ENCODE data around the gene ZBTB7C.
"Not testable (repeated sequence)": the region's sequence is repeated elsewhere in the genome, so short reads cannot be mapped to it uniquely, and the experiment has no call there.

ZBTB7C gene

DNA sequence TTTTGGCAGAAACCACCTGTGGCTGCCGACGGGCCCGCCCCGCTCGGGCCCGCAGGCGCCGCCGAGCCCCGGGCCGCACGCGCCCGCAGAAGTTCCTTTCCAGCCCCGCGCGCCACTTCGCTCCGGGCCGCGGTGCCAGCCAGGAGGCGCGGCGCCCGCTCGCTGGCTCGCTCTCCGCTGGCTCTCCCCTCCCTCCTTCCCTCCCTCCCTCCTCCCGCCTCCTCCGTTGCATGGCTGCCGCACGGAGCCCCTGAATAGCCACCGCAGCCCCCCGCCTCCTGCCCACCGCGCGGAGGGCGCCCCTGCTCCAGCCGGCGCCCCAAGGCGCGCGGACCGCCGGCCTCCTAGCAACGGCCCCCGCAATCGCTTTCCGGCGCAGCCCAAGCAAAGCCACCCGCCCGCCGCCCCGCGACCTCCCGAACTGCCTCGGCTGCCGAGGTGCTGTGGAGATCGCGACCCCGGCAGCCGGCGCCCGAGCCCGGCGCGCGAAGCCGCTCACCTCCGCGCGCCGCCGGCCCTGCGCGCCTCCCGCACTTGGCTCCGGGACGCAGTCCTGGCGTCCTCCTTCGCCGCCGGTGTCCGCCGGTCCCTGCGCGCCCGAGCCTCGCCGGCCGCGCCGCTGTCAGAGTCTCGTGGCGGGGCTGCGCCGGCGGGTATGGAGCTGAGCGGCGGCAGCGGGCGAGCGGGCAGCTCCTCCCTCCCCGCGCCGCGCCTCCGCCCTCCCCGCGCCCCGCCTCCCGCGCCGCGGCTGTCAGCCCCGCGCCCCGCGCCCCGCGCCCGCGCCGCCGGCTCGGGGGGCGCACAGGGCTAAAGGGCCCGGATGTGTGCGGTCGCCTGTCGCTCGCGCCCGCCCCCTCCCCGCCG lies at the start of gene ZBTB7C:
Gene ZBTB7C (minus strand): TSS at position 657 of the 864 bp plus-strand sequence.
- no peak for DNase-seq

- no peak for DNase-seq
Measured at GRCh38 chr18:48456838-48457237, 47.7 kb upstream of the ZBTB7C start.

DNA sequence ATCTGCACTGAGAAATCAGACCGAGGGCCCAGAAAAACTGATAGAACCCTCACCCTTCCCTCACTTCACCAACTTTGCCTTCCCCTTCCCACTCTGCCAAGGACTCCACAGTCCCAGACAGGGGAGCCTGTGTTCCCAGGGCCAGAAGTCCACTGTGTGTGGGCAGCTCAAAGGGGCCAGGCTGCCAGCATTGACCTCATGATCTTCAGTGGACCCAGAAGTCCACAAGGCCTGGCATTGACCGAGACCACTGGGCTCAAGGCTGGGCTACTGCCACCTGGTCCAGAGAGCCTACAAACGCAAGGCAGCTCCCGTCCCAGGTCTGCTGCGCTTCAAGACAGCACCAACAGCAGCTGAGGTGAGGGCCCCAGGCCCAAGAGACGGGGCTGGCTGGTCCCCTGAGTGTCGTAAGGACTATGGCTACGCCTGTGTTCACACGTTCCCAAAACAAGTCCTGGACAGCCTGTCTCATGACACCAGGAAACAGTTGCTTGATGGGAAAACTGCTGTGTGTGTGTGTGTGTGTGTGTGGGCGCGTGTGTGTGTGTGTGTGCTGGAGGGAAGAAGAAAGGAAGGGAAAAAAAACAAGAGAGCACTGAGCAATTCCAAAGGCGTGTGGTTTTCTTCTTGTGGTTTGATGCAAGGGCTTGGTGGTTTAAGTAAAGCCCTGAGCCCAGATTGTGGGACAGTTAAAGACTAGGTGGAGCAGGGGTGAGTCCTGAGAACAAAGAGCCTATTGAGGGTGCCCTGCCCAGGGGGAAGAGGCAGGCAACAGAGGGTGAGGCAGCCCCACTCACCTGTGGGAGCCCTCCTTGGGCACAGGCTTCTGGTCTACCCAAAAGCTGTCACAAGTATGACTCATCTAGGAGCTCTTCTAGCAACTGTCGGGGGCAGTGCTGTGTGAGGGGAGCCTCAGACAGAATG lies 46.6 kb upstream of the ZBTB7C start:
- DNase-seq: peak; percentile 68

DNA sequence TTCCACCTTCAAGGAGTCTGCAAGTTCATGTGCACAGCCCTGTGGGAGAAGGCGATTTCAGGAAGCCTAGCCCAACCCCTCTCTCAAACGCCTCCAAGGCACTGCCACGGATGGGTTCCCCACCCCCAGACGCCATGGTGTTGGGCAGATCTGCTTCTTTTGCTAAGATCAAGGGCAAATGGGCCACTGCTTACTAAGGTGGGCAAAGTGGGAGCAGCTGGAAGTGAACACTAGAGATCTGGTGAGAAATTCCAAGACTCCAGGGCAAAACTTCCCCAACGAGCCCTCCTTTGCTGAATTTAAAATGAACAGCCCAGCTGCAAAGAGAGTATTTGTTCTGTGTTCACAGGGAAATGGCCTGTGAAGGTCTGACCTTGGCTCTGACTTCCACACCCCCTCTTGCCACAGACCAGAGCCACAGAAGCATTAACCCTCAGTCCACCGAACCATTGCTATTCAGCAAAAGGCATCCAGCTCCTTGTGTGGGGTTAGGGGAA lies 45.1 kb upstream of the ZBTB7C start:
- no peak for DNase-seq

DNA sequence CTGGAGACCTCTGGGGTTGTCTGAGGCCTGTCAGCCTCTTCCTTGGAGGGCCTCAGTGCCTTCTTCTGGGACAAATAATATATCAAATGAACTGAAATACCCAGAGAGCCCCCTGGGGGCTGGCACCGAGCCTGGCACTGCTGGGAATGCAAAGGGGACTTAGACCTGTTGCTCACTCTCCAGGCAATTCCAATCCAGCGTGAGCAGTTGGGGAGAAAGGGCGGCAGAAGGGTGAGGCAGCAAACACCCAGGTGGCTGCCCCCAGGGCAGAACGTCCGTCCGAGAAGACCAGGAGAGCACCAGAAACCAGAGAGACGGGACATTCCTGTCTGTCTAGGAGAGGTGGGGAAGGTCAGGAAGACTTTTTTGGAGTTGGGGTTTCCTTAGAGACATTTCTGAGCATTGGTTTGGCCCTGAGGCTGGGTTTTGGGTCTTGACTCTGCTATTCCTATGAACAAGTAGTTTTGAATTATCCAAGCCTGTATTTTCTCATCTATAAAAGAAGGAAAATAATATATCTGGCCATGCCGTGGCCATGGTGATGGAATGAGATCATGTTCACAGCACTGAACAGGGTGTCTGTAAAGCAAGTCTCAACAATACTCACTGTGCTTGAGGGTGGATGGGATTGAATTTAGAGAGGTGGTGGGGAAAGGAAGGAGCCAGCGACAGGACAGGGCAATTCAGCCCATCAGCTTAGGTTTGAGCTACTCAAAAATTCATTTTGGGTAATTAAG lies 44.3 kb upstream of the ZBTB7C start:
- DNase-seq: no peak

GRCh38 chr18:48452861-48453323 lies 43.7 kb upstream of the ZBTB7C start:
- no peak for DNase-seq

- DNase-seq: no peak
Measured at GRCh38 chr18:48450685-48451084, 41.5 kb upstream of the ZBTB7C start.

GRCh38 chr18:48446582-48447225 lies 37.5 kb upstream of the ZBTB7C start:
- DNase-seq: peak; percentile 57

DNA sequence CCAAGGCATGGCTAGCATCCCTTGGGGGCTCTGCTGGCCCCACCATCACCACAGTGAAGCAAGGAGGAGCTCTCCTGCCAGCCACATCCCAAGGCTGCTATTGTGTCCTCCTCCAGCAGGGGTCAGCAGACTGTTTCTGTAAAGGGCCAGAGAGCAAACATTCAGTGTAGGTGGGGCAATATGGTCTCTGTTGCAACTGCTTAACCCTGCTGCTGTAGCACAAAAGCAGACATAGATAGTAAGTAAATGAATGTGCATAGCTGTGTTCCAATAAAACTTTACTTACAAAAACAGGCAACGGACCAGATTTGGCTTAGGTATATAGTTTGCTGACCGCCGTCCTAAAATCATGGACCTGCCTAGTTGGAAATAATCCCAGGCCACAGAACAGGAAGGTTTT lies 36.4 kb upstream of the ZBTB7C start:
- DNase-seq: peak; percentile 74

DNA sequence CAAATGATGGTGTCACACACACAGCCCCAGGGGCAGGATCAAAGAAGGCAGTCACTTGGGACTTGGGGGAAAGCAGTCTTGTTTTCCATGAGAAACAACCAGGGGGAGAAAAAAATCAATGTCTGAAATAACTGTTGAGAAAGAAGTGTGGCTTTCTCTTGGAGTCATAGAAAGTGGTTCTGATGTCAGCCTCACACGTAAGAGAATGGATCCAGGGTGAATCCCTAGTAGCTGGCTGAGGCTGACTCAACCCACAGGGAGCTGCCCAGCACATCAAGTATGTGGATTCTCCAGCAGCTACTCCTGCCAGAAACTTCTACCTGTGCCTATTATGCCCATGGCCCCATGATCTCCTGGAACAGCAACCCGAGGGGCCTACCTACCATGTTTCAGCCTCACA lies 33.6 kb upstream of the ZBTB7C start:
- DNase-seq: no peak

DNA sequence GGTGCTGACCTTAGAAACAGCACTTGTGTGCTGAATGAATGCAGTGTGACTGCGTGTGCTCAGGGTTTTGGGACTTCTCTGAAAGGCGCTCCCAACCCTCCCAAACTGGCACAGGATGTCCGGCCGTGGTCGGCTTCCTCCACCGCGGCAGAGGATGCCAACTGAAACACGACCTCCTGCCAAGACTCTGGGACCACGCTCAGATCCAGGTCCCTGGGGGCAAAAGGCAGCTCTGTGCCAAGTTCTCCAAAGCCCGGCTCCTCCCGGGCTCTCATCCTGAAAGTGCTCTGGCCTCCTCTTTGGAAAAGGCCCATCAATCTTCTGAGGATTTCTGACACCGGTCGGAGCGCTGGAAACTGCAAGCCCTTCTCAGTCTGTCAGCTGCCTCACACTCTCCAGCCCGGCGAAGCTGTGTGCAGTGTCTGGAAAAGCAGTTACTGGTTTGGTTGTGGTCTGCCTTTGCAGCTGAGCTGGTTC lies 32.3 kb upstream of the ZBTB7C start:
- no peak for DNase-seq

- DNase-seq: no peak
Measured at GRCh38 chr18:48440924-48441323, 31.7 kb upstream of the ZBTB7C start.

GRCh38 chr18:48436907-48437306 lies 27.7 kb upstream of the ZBTB7C start:
- no peak for DNase-seq

- not testable (repeated sequence) for DNase-seq
Measured at GRCh38 chr18:48434382-48434781, 25.2 kb upstream of the ZBTB7C start.

- DNase-seq: no peak
Measured at GRCh38 chr18:48433541-48433940, 24.4 kb upstream of the ZBTB7C start.

- DNase-seq: no peak
Measured at GRCh38 chr18:48430150-48430549, 21.0 kb upstream of the ZBTB7C start.

GRCh38 chr18:48428475-48429177 lies 19.4 kb upstream of the ZBTB7C start:
- no peak for DNase-seq

- DNase-seq: no peak
Measured at GRCh38 chr18:48422947-48423378, 13.8 kb upstream of the ZBTB7C start.

GRCh38 chr18:48419277-48420022 lies 10.3 kb upstream of the ZBTB7C start:
- DNase-seq: no peak

GRCh38 chr18:48418539-48419276 lies 9.5 kb upstream of the ZBTB7C start:
- no peak for DNase-seq
